DMS114 treated with DMSO at 0.1 percent for 48 hours (cell line): ENCODE measurements around the gene POFUT2.
A peak's percentile ranks its signal among the peaks of the same experiment; 100 is the strongest.

Experiments
- DNase-seq: peaks from one replicate; lab custom pipeline; 2025; ENCODE audit not compliant: unreplicated experiment; lab: John Stamatoyannopoulos, UW

The POFUT2 gene

GRCh38 chr21:45299864-45300785 lies 12.4 kb upstream of the POFUT2 start:
- DNase-seq: no peak

GRCh38 chr21:45299026-45299863 lies 11.6 kb upstream of the POFUT2 start:
- DNase-seq: no peak

- no peak for DNase-seq
Measured at GRCh38 chr21:45297869-45298268, 10.2 kb upstream of the POFUT2 start.

GRCh38 chr21:45297329-45297728 lies 9.6 kb upstream of the POFUT2 start:
- DNase-seq: no peak

- DNase-seq: no peak
Measured at GRCh38 chr21:45296638-45297037, 8.9 kb upstream of the POFUT2 start.

- DNase-seq: no peak
Measured at GRCh38 chr21:45295576-45296365, 8.1 kb upstream of the POFUT2 start.

- no peak for DNase-seq
Measured at GRCh38 chr21:45294509-45295291, 7.0 kb upstream of the POFUT2 start.

- DNase-seq: no peak
Measured at GRCh38 chr21:45293726-45294401, 6.2 kb upstream of the POFUT2 start.

GRCh38 chr21:45293220-45293725 lies 5.6 kb upstream of the POFUT2 start:
- DNase-seq: no peak

GRCh38 chr21:45292399-45293219 lies 4.9 kb upstream of the POFUT2 start:
- peak; percentile 32 for DNase-seq

- no peak for DNase-seq
Measured at GRCh38 chr21:45291613-45292398, 4.1 kb upstream of the POFUT2 start.

- DNase-seq: no peak
Measured at GRCh38 chr21:45290948-45291612, 3.4 kb upstream of the POFUT2 start.

GRCh38 chr21:45289655-45290515 lies 2.2 kb upstream of the POFUT2 start:
- DNase-seq: peak; percentile 7

GRCh38 chr21:45289134-45289533 lies 1.4 kb upstream of the POFUT2 start:
- no peak for DNase-seq

- DNase-seq: no peak
Measured at GRCh38 chr21:45288441-45288841, 746 bp upstream of the POFUT2 start.

- no peak for DNase-seq
Measured at GRCh38 chr21:45286671-45287437, 841 bp downstream of the POFUT2 start.
